Right lobe of liver (tissue), 6 donors: Measurements from ENCODE around the gene VPS35. TPM values are rescaled to one million over a fixed set of nuclear protein-coding genes. Genes with fewer than 3 reads are reported as not detected.
A peak's percentile ranks its signal among the peaks of the same experiment; 100 is the strongest.

ENCODE experiments used
- ATAC-seq, 4 donors: fragments of 200-7000 bp; cut with Tn5 transposase; one replicate each; pipeline ENCODE4 v1.9.1; 2020; ENCODE audit warnings: mild to moderate bottlenecking in 4 of 4, moderate library complexity in 4 of 4
- DNase-seq, 3 donors: peaks; one replicate each; pipeline ENCODE4 v3.0.0-alpha.2; 2020
- H3K27ac ChIP-seq, 3 donors: fragments of 200-600 bp; one replicate each; pipeline ENCODE4 v1.8.0; 2022
- H3K27me3 ChIP-seq, 2 donors: fragments of 200-600 bp; one replicate each; pipeline ENCODE4 v1.8.0; 2022
- H3K36me3 ChIP-seq, 4 donors: fragments of 200-600 bp; sonication (generic) in 1 of 4; one replicate each; pipeline versions ENCODE4 v1.5.1 to v1.8.0; 2017 to 2022; ENCODE audit warnings: control low read depth in 1 of 4
- H3K4me1 ChIP-seq, 4 donors: fragments of 200-600 bp; sonication (generic) in 1 of 4; one replicate each; pipeline versions ENCODE4 v1.5.1 to v1.8.0; 2017 to 2022; ENCODE audit warnings: control low read depth in 1 of 4
- H3K4me3 ChIP-seq, 3 donors: fragments of 200-600 bp; one replicate each; pipeline ENCODE4 v1.8.0; 2022
- H3K9me3 ChIP-seq, 4 donors: fragments of 200-600 bp; sonication (generic) in 1 of 4; one replicate each; pipeline versions ENCODE4 v1.5.1 to v1.8.0; 2017 to 2022; ENCODE audit warnings: control low read depth in 1 of 4
- CTCF ChIP-seq, 4 donors: fragments of 200-600 bp in 3 of 4; fragments of 450-650 bp in 1 of 4; IDR thresholded peaks; one replicate each; pipeline versions ENCODE4 v1.5.1 to v1.8.0; 2016 to 2022; ENCODE audit warnings: antibody characterized with exemption in 4 of 4, mild to moderate bottlenecking in 2 of 4
- POLR2A ChIP-seq: fragments of 450-650 bp; IDR thresholded peaks from one replicate; pipeline ENCODE4 v1.6.1; 2017; ENCODE audit warnings: antibody characterized with exemption, mild to moderate bottlenecking
- WGBS: methylation state at CpG from one replicate; pipeline ENCODE4 v1.1.6; 2018; ENCODE audit warnings: low coverage, low lambda C conversion rate; ENCODE audit not compliant: insufficient coverage; ENCODE audit errors: missing lambda C conversion rate; 5-methylcytosine and 5-hydroxymethylcytosine counted together
- intact Hi-C, 2 donors: fragments of 100-400 bp; cut with DNase I; formaldehyde crosslinking; loops; one replicate each; pipeline versions ENCODE4 v1.11.2 to v1.14.1; 2022
- total RNA-seq, 6 experiments: library from RNA; depleted of rRNA in 2 of 6; stranded (reverse); fragments of >200 nt in 2 of 6; fragmentation: NEBNext Ultra II Directional in 3 of 6; extraction: Animal tissue kit (Norgen Biotek cat#: 25700) in 3 of 6; gene quantifications; one replicate each; pipeline versions ENCODE4 v1.1.0 to v1.2.4, GENCODE V29; 2016 to 2023
- donor health status: DM: no; HTN: yes; CAD: no.
- donor health status: DM: no; HTN: no; CAD: no.
- donor health status: DM: no; HTN: no; CAD: no.
- donor health status: DM: no; HTN: yes; CAD: no.
- donor health status: DM: no; HTN: yes; CAD: no.

Gene VPS35
- total RNA-seq, 6 experiments from 2014 or later, result 18.0 to 36.5 (median 28.9) TPM

- intact Hi-C loops, result no loop called here
- no peaks in the 10 kb centered on the region for H3K27me3 ChIP-seq
- WGBS, result 57% methylated on average over 5 of the region's 10 CpGs
- H3K27ac ChIP-seq, result no peak overlapping the region
- no peak for TF ChIP-seq CTCF (IDR thresholded peaks at IDR 0.05)
- TF ChIP-seq POLR2A, result no peak
- ATAC-seq (peak; percentile 86 to 96 (median 94)), DNase-seq (peak; percentile 52 to 78 (median 69))
- H3K4me3 ChIP-seq, result no peak overlapping the region
- no peaks in the 10 kb centered on the region for H3K9me3 ChIP-seq
- H3K36me3 ChIP-seq, result no peaks in the 10 kb centered on the region
- no peaks in the 10 kb centered on the region for H3K4me1 ChIP-seq
Measured at GRCh38 chr16:46711106-46712058, 22.4 kb upstream of the VPS35 start.

DNA sequence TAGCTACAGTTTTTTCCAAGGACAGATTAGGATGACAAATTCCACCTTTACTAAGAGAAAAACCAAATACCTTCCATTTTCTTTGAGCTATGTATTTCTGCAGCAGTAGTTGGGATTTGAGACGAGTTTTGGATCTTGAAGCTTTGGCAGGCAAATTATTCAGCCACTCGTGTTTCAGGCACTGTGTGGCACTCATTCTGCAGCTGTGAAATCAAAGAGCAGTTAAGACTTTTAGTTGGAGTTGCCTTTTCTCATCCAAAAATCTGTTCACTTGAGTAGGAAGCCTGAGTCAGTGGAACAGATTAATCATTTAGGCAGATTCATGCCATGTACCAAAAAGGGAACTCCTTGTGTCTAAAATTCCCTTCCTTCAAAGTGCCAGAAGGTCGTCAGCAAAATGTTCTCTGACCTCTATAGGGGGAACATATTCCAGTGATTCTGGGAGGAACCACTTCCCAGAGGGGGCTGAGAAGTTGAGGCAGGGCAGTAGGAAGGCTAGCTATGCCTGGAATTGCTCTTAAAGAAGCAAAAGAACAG is 20.6 kb upstream of the VPS35 start:
- intact Hi-C loops, result no loop called here
- Histone ChIP-seq H3K9me3 (no peaks in the 10 kb centered on the region), H3K27ac (no peak overlapping the region), H3K4me3 (no peak overlapping the region), H3K36me3 (no peaks in the 10 kb centered on the region), H3K4me1 (no peaks in the 10 kb centered on the region), H3K27me3 (no peaks in the 10 kb centered on the region)
- WGBS, result 64% methylated on average over 2 of the region's 3 CpGs
- no peak for ATAC-seq
- TF ChIP-seq POLR2A (no peak), CTCF (IDR thresholded peaks at IDR 0.05) (no peak)
- no peak for DNase-seq

- H3K27me3 ChIP-seq, result no peaks in the 10 kb centered on the region
- no peak for ATAC-seq
- TF ChIP-seq CTCF (IDR thresholded peaks at IDR 0.05) (no peak), POLR2A (no peak)
- intact Hi-C loops, result no loop called here
- H3K36me3 ChIP-seq, result no peaks in the 10 kb centered on the region
- 0% methylated on average over 1 of the region's 1 CpG for WGBS
- H3K4me1 ChIP-seq, result no peaks in the 10 kb centered on the region
- no peak overlapping the region for H3K27ac ChIP-seq
- H3K4me3 ChIP-seq, result no peak overlapping the region
- no peaks in the 10 kb centered on the region for H3K9me3 ChIP-seq
- no peak for DNase-seq
Measured at GRCh38 chr16:46706642-46707041, 17.7 kb upstream of the VPS35 start.

DNA sequence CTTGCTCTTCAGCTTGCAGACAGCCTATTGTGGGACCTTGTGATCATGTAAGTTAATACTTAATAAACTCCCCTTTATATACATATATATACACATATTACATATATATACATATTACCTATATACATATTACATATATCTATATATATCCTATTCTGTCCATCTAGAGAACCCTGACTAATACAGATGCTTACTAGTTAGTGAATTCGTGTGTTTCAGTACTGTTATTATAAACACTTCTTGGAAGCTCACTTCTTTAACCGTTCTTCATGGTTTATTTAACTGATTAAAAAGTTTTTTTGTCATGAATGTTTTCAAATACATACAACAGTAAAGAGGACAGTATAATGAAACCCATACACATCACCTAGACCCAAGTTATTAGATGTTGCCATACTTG is 13.1 kb upstream of the VPS35 start:
- Histone ChIP-seq H3K4me3 (no peak overlapping the region), H3K36me3 (no peaks in the 10 kb centered on the region), H3K27ac (no peak overlapping the region), H3K27me3 (no peaks in the 10 kb centered on the region), H3K9me3 (no peaks in the 10 kb centered on the region), H3K4me1 (no peaks in the 10 kb centered on the region)
- ATAC-seq (no peak), DNase-seq (no peak)
- WGBS, result 69% methylated on average over 2 of the region's 2 CpGs
- intact Hi-C loops, result no loop called here
- no peak for TF ChIP-seq POLR2A

DNA sequence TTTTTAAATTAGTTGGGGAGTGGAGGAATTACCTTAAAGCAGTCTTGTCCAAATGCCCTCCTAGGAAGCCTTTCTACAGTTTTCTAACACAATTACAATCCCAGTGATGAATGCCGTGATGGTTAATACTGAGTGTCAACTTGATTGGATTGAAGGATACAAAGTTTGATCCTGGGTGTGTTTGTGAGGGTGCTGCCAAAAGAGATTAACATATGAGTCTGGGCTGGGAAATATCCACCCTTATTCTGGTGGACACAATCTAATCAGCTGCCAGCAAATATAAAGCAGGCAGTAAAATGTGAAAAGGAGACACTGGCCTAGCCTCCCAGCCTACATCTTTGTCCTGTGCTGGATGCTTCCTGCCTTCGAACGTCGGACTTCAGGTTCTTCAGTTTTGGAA is 12.6 kb upstream of the VPS35 start:
- Histone ChIP-seq H3K27ac (no peak overlapping the region), H3K36me3 (no peaks in the 10 kb centered on the region), H3K9me3 (no peaks in the 10 kb centered on the region), H3K4me3 (no peak overlapping the region), H3K4me1 (no peaks in the 10 kb centered on the region), H3K27me3 (no peaks in the 10 kb centered on the region)
- intact Hi-C loops, result no loop called here
- no peak for ATAC-seq
- 77% methylated on average over 3 of the region's 4 CpGs for WGBS
- TF ChIP-seq POLR2A (no peak), CTCF (IDR thresholded peaks at IDR 0.05) (no peak)
- DNase-seq, result no peak
